Temporal lobe (tissue), 2 donors: Measurements from ENCODE around the gene HMCES. TPM values are rescaled to one million over a fixed set of nuclear protein-coding genes. Genes with fewer than 3 reads are reported as not detected.

Experiments used
- small RNA-seq: library from RNA; depleted of rRNA; stranded (forward); fragments of <200 nt; gene quantifications from one replicate; pipeline ENCODE3, GENCODE V24; 2014; ENCODE audit warnings: low replicate concordance
- total RNA-seq: library from RNA; depleted of rRNA; stranded (reverse); fragments of >200 nt; gene quantifications from one replicate; pipeline ENCODE4 v1.2.3, GENCODE V29; 2014

The HMCES gene
- total RNA-seq, 1 donor from 2014 or later = 21.4 TPM

Small RNA genes within 50 kb of the gene (small RNA-seq; reads per million reads assigned to genes)
- not detected for gene MIR6826

Other genes with a start within 250 kb of the HMCES start
- 0.25 TPM for gene GP9, start 218.1 kb upstream of the HMCES start, total RNA-seq
- gene RAB43, start 157.1 kb upstream of the HMCES start, total RNA-seq = 1.5 TPM
- 8.1 TPM for gene ISY1, start 117.8 kb upstream of the HMCES start, total RNA-seq
- 144 TPM for gene CNBP, start 95.0 kb upstream of the HMCES start, total RNA-seq
- gene COPG1, start 29.3 kb upstream of the HMCES start, total RNA-seq = 79.4 TPM
- gene EFCAB12, start 149.8 kb downstream of the HMCES start, total RNA-seq = under 0.01 TPM
- gene MBD4, start 161.1 kb downstream of the HMCES start, total RNA-seq = 12.8 TPM
- gene IFT122, start 161.4 kb downstream of the HMCES start, total RNA-seq = 21.4 TPM
- not detected for gene RHO, start 249.8 kb downstream of the HMCES start, total RNA-seq